ENCODE measurements around the gene PDXK.

- TF ChIP-seq CTCF (IDR thresholded peaks at IDR 0.05) (no peak), POLR2A (IDR thresholded peaks at IDR 0.05) (no peak)
Measured at GRCh38 chr21:43686811-43687565, 31.9 kb upstream of the PDXK start.
